Keratinocyte (primary cell): Measurements from ENCODE around the gene IL32. TPM values are rescaled to one million over a fixed set of nuclear protein-coding genes. Genes with fewer than 3 reads are reported as not detected.

ENCODE experiments used
- DNase-seq: peaks from one replicate; pipeline ENCODE4 v3.0.0-alpha.2; 2011; ENCODE audit warnings: low read depth, missing footprints, low spot score
- FAIRE-seq: peaks from 2 replicates; lab custom pipeline; 2011; peaks lifted over from hg19 to GRCh38; lab: Jason Lieb, UNC
- H2AFZ ChIP-seq: 2 replicates; pipeline ENCODE4 v1.6.0; 2012; ENCODE audit warnings: low read length, control low read depth, inconsistent platforms; ENCODE audit not compliant: control insufficient read depth
- H3K27ac ChIP-seq: 2 replicates; pipeline ENCODE4 v1.5.1; 2011; ENCODE audit warnings: low read length; ENCODE audit not compliant: control insufficient read depth, insufficient read depth
- H3K27me3 ChIP-seq: 3 replicates; pipeline ENCODE4 v1.6.0; 2011; ENCODE audit warnings: low read length; ENCODE audit not compliant: control insufficient read depth, insufficient read depth; ENCODE audit errors: extremely low read depth
- H3K36me3 ChIP-seq, 2 experiments: 2 replicates in 1 of 2; 3 replicates in 1 of 2; pipeline ENCODE4 v1.5.1; 2011; ENCODE audit warnings: low read length in 2 of 2, mild to moderate bottlenecking in 1 of 2; ENCODE audit not compliant: control insufficient read depth in 2 of 2, insufficient read depth in 2 of 2; ENCODE audit errors: extremely low read depth in 1 of 2
- H3K4me1 ChIP-seq: 3 replicates; pipeline ENCODE4 v1.5.1; 2011; ENCODE audit warnings: low read length; ENCODE audit not compliant: control insufficient read depth, insufficient read depth; ENCODE audit errors: extremely low read depth
- H3K4me2 ChIP-seq: 3 replicates; pipeline ENCODE4 v1.6.0; 2011; ENCODE audit warnings: low read depth, low read length; ENCODE audit not compliant: control insufficient read depth, insufficient read depth; ENCODE audit errors: extremely low read depth
- H3K4me3 ChIP-seq, 3 experiments: fragments of 200-600 bp in 1 of 3; sonication (generic) in 1 of 3; 2 replicates in 2 of 3; 3 replicates in 1 of 3; pipeline ENCODE4 v1.5.1; 2011 to 2016; ENCODE audit warnings: low read length in 3 of 3, mild to moderate bottlenecking in 3 of 3, control low read depth in 2 of 3, inconsistent platforms in 1 of 3, low read depth in 1 of 3, mixed read lengths in 1 of 3, mixed run types in 1 of 3, moderate library complexity in 1 of 3; ENCODE audit not compliant: control insufficient read depth in 2 of 3, insufficient read depth in 2 of 3; ENCODE audit errors: extremely low read depth in 1 of 3
- H3K79me2 ChIP-seq: 2 replicates; pipeline ENCODE4 v1.6.0; 2012; ENCODE audit warnings: low read length; ENCODE audit not compliant: control insufficient read depth, insufficient read depth
- H3K9ac ChIP-seq: 3 replicates; pipeline ENCODE4 v1.6.0; 2011; ENCODE audit warnings: low read length; ENCODE audit not compliant: control insufficient read depth, insufficient read depth; ENCODE audit errors: extremely low read depth
- H3K9me1 ChIP-seq: 3 replicates; pipeline ENCODE4 v1.6.0; 2011; ENCODE audit warnings: low read length; ENCODE audit not compliant: control insufficient read depth, insufficient read depth; ENCODE audit errors: extremely low read depth
- H3K9me3 ChIP-seq: 2 replicates; pipeline ENCODE4 v1.5.1; 2012; ENCODE audit warnings: low read depth, low read length; ENCODE audit not compliant: control insufficient read depth
- H4K20me1 ChIP-seq: 3 replicates; pipeline ENCODE4 v1.6.0; 2011; ENCODE audit warnings: low read length; ENCODE audit not compliant: control insufficient read depth, insufficient read depth; ENCODE audit errors: extremely low read depth
- CTCF ChIP-seq, 3 experiments: IDR thresholded peaks in 1 of 3; conservative IDR thresholded peaks in 1 of 3; optimal IDR thresholded peaks in 1 of 3; 2 replicates in 2 of 3; 3 replicates in 1 of 3; pipeline versions ENCODE3 to v1.5.1; 2011; ENCODE audit warnings: low read length in 3 of 3, mild to moderate bottlenecking in 3 of 3, moderate library complexity in 2 of 3, control low read depth in 1 of 3, inconsistent platforms in 1 of 3; ENCODE audit not compliant: insufficient read depth in 2 of 3; ENCODE audit errors: extremely low read depth in 1 of 3
- EZH2 ChIP-seq: IDR thresholded peaks from one replicate; pipeline ENCODE4 v1.6.1; 2012; ENCODE audit warnings: inconsistent platforms, mild to moderate bottlenecking, low read length, moderate library complexity
- dilution Hi-C: fragments of 300-500 bp; cut with MboI; formaldehyde crosslinking; loops from one replicate; pipeline ENCODE4 v1.7.0; 2020; ENCODE audit warnings: low sequenced_read_pairs; ENCODE audit not compliant: extremely low pct_ligation_motif_present
- polyA plus RNA-seq, 5 experiments: library from polyadenylated mRNA; depleted of rRNA in 3 of 5; stranded (reverse) in 3 of 5; stranded (forward) in 1 of 5; unstranded in 1 of 5; fragments of >200 nt; gene quantifications; 1 replicate in 1 of 5; 2 replicates in 3 of 5; 3 replicates in 1 of 5; pipeline versions ENCODE4 v1.2.1 to v1.2.3, GENCODE V29; 2011 to 2012; ENCODE audit warnings: missing spikeins in 2 of 5, low read depth in 1 of 5, low replicate concordance in 1 of 5

IL32 gene
- polyA plus RNA-seq, 1 donor (not counting 4 experiments of a cell fraction or from before 2014, with no cell fraction given), result 0.28 TPM

- Histone ChIP-seq H4K20me1 (no peaks in the 10 kb centered on the region), H3K36me3 (no peaks in the 10 kb centered on the region), H3K79me2 (no peaks in the 10 kb centered on the region), H3K9me1 (no peaks in the 10 kb centered on the region), H3K9me3 (no peaks in the 10 kb centered on the region), H3K9ac (no peak overlapping the region), H3K4me3 (no peak overlapping the region), H3K4me2 (no peak overlapping the region), H3K27ac (no peak overlapping the region), H3K4me1 (peaks cover 11% of the 10 kb centered on the region), H3K27me3 (no peaks in the 10 kb centered on the region), H2AFZ (no peak overlapping the region)
- FAIRE-seq (no peak), DNase-seq (no peak)
- dilution Hi-C loops, result no loop called here
- TF ChIP-seq CTCF (optimal IDR thresholded peaks at IDR 0.05 in 1 of 3, IDR thresholded peaks at IDR 0.05 in 1 of 3, conservative IDR thresholded peaks at IDR 0.05 in 1 of 3; ENCODE audit: extremely low read depth in 1 of 3, insufficient read depth in 2 of 3, low read length in 3 of 3), result no peak
Observed at GRCh38 chr16:3096362-3096761, 30.9 kb downstream of the IL32 start.

GRCh38 chr16:3097266-3097665 lies 31.8 kb downstream of the IL32 start:
- no peak for DNase-seq
- Histone ChIP-seq H3K9me1 (no peaks in the 10 kb centered on the region), H3K79me2 (no peaks in the 10 kb centered on the region), H3K4me1 (peaks cover 11% of the 10 kb centered on the region), H3K36me3 (no peaks in the 10 kb centered on the region), H3K4me3 (no peak overlapping the region), H3K27me3 (no peaks in the 10 kb centered on the region), H3K27ac (no peak overlapping the region), H3K9me3 (no peaks in the 10 kb centered on the region), H3K4me2 (no peak overlapping the region), H2AFZ (no peak overlapping the region), H3K9ac (no peak overlapping the region), H4K20me1 (no peaks in the 10 kb centered on the region)
- no peak for FAIRE-seq
- TF ChIP-seq CTCF (optimal IDR thresholded peaks at IDR 0.05 in 1 of 3, IDR thresholded peaks at IDR 0.05 in 1 of 3, conservative IDR thresholded peaks at IDR 0.05 in 1 of 3; ENCODE audit: extremely low read depth in 1 of 3, insufficient read depth in 2 of 3, low read length in 3 of 3) (no peak), EZH2 (no peak)
- dilution Hi-C loops, result no loop called here
